HepG2 (cell line): ENCODE results near the gene HEATR1. TPM values are rescaled to one million over a fixed set of nuclear protein-coding genes. Genes with fewer than 3 reads are reported as not detected.

Experiments
- ARID5B ChIP-seq: IDR thresholded peaks from 2 replicates; pipeline ENCODE4 v1.4.0; 2020; ENCODE audit warnings: mild to moderate bottlenecking, missing genetic modification reagents
- CEBPG ChIP-seq: IDR thresholded peaks from 2 replicates; pipeline ENCODE4 v1.6.1; 2016
- CERS6 ChIP-seq: sonication (generic); formaldehyde crosslinking; IDR thresholded peaks from 2 replicates; pipeline ENCODE4 v1.5.0; 2020; ENCODE audit warnings: missing genetic modification reagents
- GATAD1 ChIP-seq: IDR thresholded peaks from 2 replicates; pipeline ENCODE4 v1.6.1; 2016; ENCODE audit warnings: missing genetic modification reagents, missing compliant biosample characterization
- KLF11 ChIP-seq: IDR thresholded peaks from 2 replicates; pipeline ENCODE4 v1.6.1; 2016; ENCODE audit warnings: missing compliant biosample characterization
- RBM22 ChIP-seq: fragments of 200-400 bp; formaldehyde crosslinking; optimal IDR thresholded peaks from 2 replicates; pipeline ENCODE3; 2017; ENCODE audit warnings: mild to moderate bottlenecking, low read length, moderate library complexity
- ZBTB46 ChIP-seq: sonication (generic); formaldehyde crosslinking; IDR thresholded peaks from 2 replicates; pipeline ENCODE4 v1.4.0; 2020; ENCODE audit warnings: mild to moderate bottlenecking, missing genetic modification reagents, borderline replicate concordance
- ZFP90 ChIP-seq: sonication (generic); formaldehyde crosslinking; IDR thresholded peaks from 2 replicates; pipeline ENCODE4 v1.8.0; 2022; ENCODE audit warnings: missing genetic modification reagents, mild to moderate bottlenecking, inconsistent platforms, borderline replicate concordance
- ZHX2 ChIP-seq, 2 experiments: sonication (generic) in 1 of 2; formaldehyde crosslinking in 1 of 2; IDR thresholded peaks; 2 replicates each; pipeline versions ENCODE4 v1.6.1 to v1.9.0; 2014 to 2022; ENCODE audit warnings: antibody characterized with exemption in 1 of 2, borderline replicate concordance in 1 of 2, inconsistent platforms in 1 of 2, low read depth in 1 of 2, missing genetic modification reagents in 1 of 2
- ZNF224 ChIP-seq: sonication (generic); formaldehyde crosslinking; IDR thresholded peaks from 2 replicates; pipeline ENCODE4 v1.5.0; 2020; ENCODE audit warnings: mild to moderate bottlenecking, missing genetic modification reagents
- ZNF232 ChIP-seq: sonication (generic); formaldehyde crosslinking; IDR thresholded peaks from 2 replicates; pipeline ENCODE4 v1.4.0; 2020; ENCODE audit warnings: missing genetic modification reagents, borderline replicate concordance
- ZNF33B ChIP-seq: sonication (generic); formaldehyde crosslinking; IDR thresholded peaks from 2 replicates; pipeline ENCODE4 v1.5.1; 2020; ENCODE audit warnings: mild to moderate bottlenecking, missing genetic modification reagents
- ZNF768 ChIP-seq: sonication (generic); formaldehyde crosslinking; IDR thresholded peaks from 2 replicates; pipeline ENCODE4 v1.4.0; 2020; ENCODE audit warnings: missing genetic modification reagents
- ZNF781 ChIP-seq: sonication (generic); formaldehyde crosslinking; IDR thresholded peaks from 2 replicates; pipeline ENCODE4 v1.5.1; 2020; ENCODE audit warnings: borderline replicate concordance, mild to moderate bottlenecking, missing genetic modification reagents; ENCODE audit errors: not compliant biosample characterization
- polyA plus RNA-seq, 8 experiments: library from polyadenylated mRNA; depleted of rRNA in 3 of 8; stranded (reverse) in 7 of 8; unstranded in 1 of 8; fragments of >200 nt; fragmentation: Illumina TruSeq in 4 of 8; extraction: Trizol in 4 of 8; gene quantifications; 2 replicates each; pipeline versions ENCODE4 v1.2.1 to v1.2.3, GENCODE V29; 2011 to 2016; ENCODE audit warnings: low read depth in 4 of 8, missing spikeins in 1 of 8, mixed read lengths in 1 of 8; ENCODE audit not compliant: insufficient read depth in 1 of 8
- total RNA-seq, 5 experiments: library from RNA; depleted of rRNA; stranded (reverse); fragments of >200 nt; fragmentation: Illumina TruSeq; extraction: Trizol; gene quantifications; 2 replicates each; pipeline ENCODE4 v1.2.3, GENCODE V29; 2016; ENCODE audit warnings: low read depth in 1 of 5

The HEATR1 gene
- total and polyA plus RNA-seq, 2 of the 13 experiments (the other 11 are each of a cell fraction or from before 2014, with no cell fraction given), result 10.2 to 45.8 TPM

DNA sequence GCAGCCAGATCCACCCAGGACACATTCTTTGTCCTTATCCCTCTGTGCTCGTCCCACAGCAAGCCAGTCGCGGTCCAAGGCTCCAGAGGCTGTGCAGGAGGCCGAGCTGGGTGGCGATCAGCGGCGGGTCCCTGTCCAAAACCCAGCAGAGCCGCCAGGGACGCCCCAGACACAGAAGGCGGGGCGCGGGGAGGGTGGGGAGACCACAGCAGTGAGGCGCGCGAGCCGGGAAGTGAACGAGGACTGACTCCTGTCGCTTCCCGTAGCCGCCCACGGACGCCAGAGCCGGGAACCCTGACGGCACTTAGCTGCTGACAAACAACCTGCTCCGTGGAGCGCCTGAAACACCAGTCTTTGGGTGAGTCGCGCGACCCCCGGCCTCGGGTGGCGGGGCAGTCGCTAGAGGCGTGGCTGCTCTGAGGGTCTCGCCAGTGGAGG lies 80.6 kb downstream of the HEATR1 start, which contains the start of gene LGALS8 (continued):
- TF ChIP-seq ZBTB46 (CRISPR knock-in tag) (no peak), ZNF224 (no peak), KLF11 (no peak), ZNF232 (CRISPR knock-in tag) (no peak), GATAD1 (CRISPR knock-in tag) (peak; percentile 74), CEBPG (CRISPR knock-in tag) (no peak), ZHX2 (IDR thresholded peaks at IDR 0.05; ENCODE audit: low read depth) (no peak), ZHX2 (CRISPR knock-in tag; IDR thresholded peaks at IDR 0.05; ENCODE audit: borderline replicate concordance) (no peak), CERS6 (CRISPR knock-in tag) (no peak), ZNF33B (CRISPR knock-in tag) (no peak; the same call in 1 of the 2 replicates), ZNF768 (CRISPR knock-in tag) (no peak), ZFP90 (CRISPR knock-in tag) (no peak), ZNF781 (no peak), RBM22 (no peak), ARID5B (CRISPR knock-in tag) (no peak; the same call in 1 of the 2 replicates)
